HepG2 (cell line): Measurements from ENCODE around the gene MGAT5. TPM values are rescaled to one million over a fixed set of nuclear protein-coding genes. Genes with fewer than 3 reads are reported as not detected.

ENCODE experiments used
- CHD2 ChIP-seq: IDR thresholded peaks from 2 replicates; pipeline ENCODE4 v1.6.1; 2011; ENCODE audit warnings: low read depth, low read length, improper control_type of control experiment
- GABPA ChIP-seq, 2 experiments: IDR thresholded peaks; 2 replicates each; pipeline ENCODE4 v1.6.1; 2011 to 2016; ENCODE audit warnings: low read depth in 2 of 2, low read length in 1 of 2, missing biosample characterization in 1 of 2, missing genetic modification characterization in 1 of 2
- KAT7 ChIP-seq: IDR thresholded peaks from 2 replicates; pipeline ENCODE4 v1.6.1; 2018; ENCODE audit warnings: borderline replicate concordance, missing compliant biosample characterization
- KDM5A ChIP-seq: fragments of 200-600 bp; sonication (generic); IDR thresholded peaks from 2 replicates; pipeline ENCODE4 v1.7.0; 2018; ENCODE audit warnings: antibody characterized with exemption, mild to moderate bottlenecking, low read length, borderline replicate concordance
- KLF11 ChIP-seq: IDR thresholded peaks from 2 replicates; pipeline ENCODE4 v1.6.1; 2016; ENCODE audit warnings: missing compliant biosample characterization
- KLF6 ChIP-seq: IDR thresholded peaks from 2 replicates; pipeline ENCODE4 v1.8.0; 2016; ENCODE audit warnings: missing biosample characterization, missing genetic modification reagents
- NR2C2 ChIP-seq: sonication (generic); formaldehyde crosslinking; IDR thresholded peaks from 2 replicates; pipeline ENCODE4 v1.4.0; 2020; ENCODE audit warnings: missing genetic modification reagents, mild to moderate bottlenecking, moderate library complexity, borderline replicate concordance
- NR2F1 ChIP-seq, 2 experiments: fragments of 450-650 bp in 1 of 2; formaldehyde crosslinking in 1 of 2; IDR thresholded peaks; 2 replicates each; pipeline versions ENCODE4 v1.5.0 to v1.6.1; 2016 to 2020; ENCODE audit warnings: mild to moderate bottlenecking in 1 of 2, missing compliant biosample characterization in 1 of 2, missing genetic modification reagents in 1 of 2, moderate library complexity in 1 of 2
- PAF1 ChIP-seq: IDR thresholded peaks from 2 replicates; pipeline ENCODE4 v1.6.1; 2016; ENCODE audit warnings: missing genetic modification reagents, missing compliant biosample characterization
- PITX1 ChIP-seq: sonication (generic); formaldehyde crosslinking; IDR thresholded peaks from 2 replicates; pipeline ENCODE4 v1.5.1; 2020; ENCODE audit warnings: mild to moderate bottlenecking, missing genetic modification reagents
- POLR2AphosphoS2 ChIP-seq: IDR thresholded peaks from 2 replicates; pipeline ENCODE4 v1.6.1; 2011; ENCODE audit warnings: low read depth, low read length, improper control_type of control experiment
- RAD51 ChIP-seq: fragments of 450-650 bp; IDR thresholded peaks from 2 replicates; pipeline ENCODE4 v1.6.1; 2016; ENCODE audit warnings: borderline replicate concordance
- SKI ChIP-seq: fragments of 450-650 bp; IDR thresholded peaks from one replicate; pipeline ENCODE4 v1.6.1; 2018; ENCODE audit warnings: mild to moderate bottlenecking; ENCODE audit not compliant: partially characterized antibody
- STAT5B ChIP-seq: sonication (generic); formaldehyde crosslinking; IDR thresholded peaks from 2 replicates; pipeline ENCODE4 v1.4.0; 2020; ENCODE audit warnings: missing genetic modification reagents
- ZNF296 ChIP-seq: sonication (generic); formaldehyde crosslinking; conservative IDR thresholded peaks from 2 replicates; pipeline ENCODE4 v1.5.0; 2020; ENCODE audit warnings: mild to moderate bottlenecking, missing genetic modification reagents
- ZNF432 ChIP-seq: sonication (generic); formaldehyde crosslinking; IDR thresholded peaks from 2 replicates; pipeline ENCODE4 v1.5.0; 2020; ENCODE audit warnings: missing genetic modification reagents, mild to moderate bottlenecking, borderline replicate concordance
- ZNF780A ChIP-seq: sonication (generic); formaldehyde crosslinking; IDR thresholded peaks from 2 replicates; pipeline ENCODE4 v1.8.0; 2022; ENCODE audit warnings: mild to moderate bottlenecking, missing genetic modification reagents, moderate library complexity
- polyA plus RNA-seq, 8 experiments: library from polyadenylated mRNA; depleted of rRNA in 3 of 8; stranded (reverse) in 7 of 8; unstranded in 1 of 8; fragments of >200 nt; fragmentation: Illumina TruSeq in 4 of 8; extraction: Trizol in 4 of 8; gene quantifications; 2 replicates each; pipeline versions ENCODE4 v1.2.1 to v1.2.3, GENCODE V29; 2011 to 2016; ENCODE audit warnings: low read depth in 4 of 8, missing spikeins in 1 of 8, mixed read lengths in 1 of 8; ENCODE audit not compliant: insufficient read depth in 1 of 8
- total RNA-seq, 5 experiments: library from RNA; depleted of rRNA; stranded (reverse); fragments of >200 nt; fragmentation: Illumina TruSeq; extraction: Trizol; gene quantifications; 2 replicates each; pipeline ENCODE4 v1.2.3, GENCODE V29; 2016; ENCODE audit warnings: low read depth in 1 of 5
- TF ChIP-seq, protein P1 (sequence below): IDR thresholded peaks from 2 replicates; pipeline ENCODE4 v1.6.1; 2016; ENCODE audit warnings: mild to moderate bottlenecking, missing biosample characterization, missing genetic modification reagents
- TF ChIP-seq, protein P2 (sequence below): sonication (generic); formaldehyde crosslinking; IDR thresholded peaks from 2 replicates; pipeline ENCODE4 v1.5.0; 2020; ENCODE audit warnings: missing genetic modification reagents, mild to moderate bottlenecking, borderline replicate concordance
- TF ChIP-seq, protein P3 (sequence below): sonication (generic); formaldehyde crosslinking; IDR thresholded peaks from 2 replicates; pipeline ENCODE4 v1.4.0; 2020; ENCODE audit warnings: missing genetic modification reagents
- TF ChIP-seq, protein P4 (sequence below): sonication (generic); formaldehyde crosslinking; IDR thresholded peaks from 2 replicates; pipeline ENCODE4 v1.4.0; 2020; ENCODE audit warnings: mild to moderate bottlenecking, low read depth, missing genetic modification reagents
- TF ChIP-seq, protein P5 (sequence below): sonication (generic); formaldehyde crosslinking; IDR thresholded peaks from 2 replicates; pipeline ENCODE4 v1.8.0; 2022; ENCODE audit warnings: low read depth, missing genetic modification reagents
- TF ChIP-seq, protein P6 (sequence below): sonication (generic); formaldehyde crosslinking; IDR thresholded peaks from 2 replicates; pipeline ENCODE4 v1.8.0; 2022; ENCODE audit warnings: missing genetic modification reagents, low read depth, mild to moderate bottlenecking, borderline replicate concordance
- TF ChIP-seq, protein P7 (sequence below): sonication (generic); formaldehyde crosslinking; IDR thresholded peaks from 2 replicates; pipeline ENCODE4 v1.4.0; 2020; ENCODE audit warnings: missing genetic modification reagents

The MGAT5 gene
- total and polyA plus RNA-seq, 2 of the 13 experiments (the other 11 are each of a cell fraction or from before 2014, with no cell fraction given): 33.1 to 60.2 TPM

DNA sequence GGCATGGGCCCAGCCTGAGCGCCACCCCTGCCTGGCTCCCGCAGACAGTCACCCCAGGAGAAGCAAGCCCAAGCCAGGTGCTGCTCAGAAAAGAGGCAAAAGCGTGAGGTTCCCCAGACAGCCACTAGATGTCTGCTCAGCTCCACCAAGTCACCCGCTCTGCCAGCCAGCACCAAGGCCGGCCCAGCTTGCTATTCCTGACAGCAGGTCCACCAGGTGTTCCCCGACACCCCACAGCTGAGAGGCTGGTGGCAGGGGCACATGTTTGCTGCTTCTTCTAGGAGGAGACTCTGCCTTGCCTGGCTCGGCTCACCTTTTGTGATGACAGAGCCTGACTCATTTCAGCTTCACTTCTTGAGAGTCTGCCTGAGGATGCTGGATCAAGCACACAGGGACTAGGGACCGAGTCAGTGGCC, 206.7 kb downstream of the MGAT5 start (continued):
- TF ChIP-seq, protein P1, sequence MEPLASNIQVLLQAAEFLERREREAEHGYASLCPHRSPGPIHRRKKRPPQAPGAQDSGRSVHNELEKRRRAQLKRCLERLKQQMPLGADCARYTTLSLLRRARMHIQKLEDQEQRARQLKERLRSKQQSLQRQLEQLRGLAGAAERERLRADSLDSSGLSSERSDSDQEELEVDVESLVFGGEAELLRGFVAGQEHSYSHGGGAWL (CRISPR knock-in tag): no peak
- TF ChIP-seq, protein P2, sequence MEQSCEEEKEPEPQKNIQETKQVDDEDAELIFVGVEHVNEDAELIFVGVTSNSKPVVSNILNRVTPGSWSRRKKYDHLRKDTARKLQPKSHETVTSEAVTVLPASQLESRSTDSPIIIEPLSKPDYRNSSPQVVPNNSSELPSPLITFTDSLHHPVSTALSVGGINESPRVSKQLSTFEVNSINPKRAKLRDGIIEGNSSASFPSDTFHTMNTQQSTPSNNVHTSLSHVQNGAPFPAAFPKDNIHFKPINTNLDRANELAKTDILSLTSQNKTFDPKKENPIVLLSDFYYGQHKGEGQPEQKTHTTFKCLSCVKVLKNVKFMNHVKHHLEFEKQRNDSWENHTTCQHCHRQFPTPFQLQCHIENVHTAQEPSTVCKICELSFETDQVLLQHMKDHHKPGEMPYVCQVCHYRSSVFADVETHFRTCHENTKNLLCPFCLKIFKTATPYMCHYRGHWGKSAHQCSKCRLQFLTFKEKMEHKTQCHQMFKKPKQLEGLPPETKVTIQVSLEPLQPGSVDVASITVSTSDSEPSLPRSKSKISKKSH (CRISPR knock-in tag): no peak
- TF ChIP-seq PITX1 (CRISPR knock-in tag) (no peak), NR2C2 (no peak), KDM5A (no peak), KLF6 (CRISPR knock-in tag) (no peak), PAF1 (CRISPR knock-in tag) (no peak), SKI (peak; percentile 15), KAT7 (CRISPR knock-in tag) (no peak), STAT5B (CRISPR knock-in tag) (no peak), KLF11 (no peak), ZNF432 (CRISPR knock-in tag) (no peak), CHD2 (no peak), NR2F1 (CRISPR knock-in tag; IDR thresholded peaks at IDR 0.05) (no peak), RAD51 (no peak), POLR2AphosphoS2 (no peak), GABPA (IDR thresholded peaks at IDR 0.05; ENCODE audit: low read depth, low read length) (no peak), GABPA (CRISPR knock-in tag; IDR thresholded peaks at IDR 0.05; ENCODE audit: low read depth) (no peak), ZNF296 (no peak), ZNF780A (CRISPR knock-in tag) (no peak)
- TF ChIP-seq, protein P3, sequence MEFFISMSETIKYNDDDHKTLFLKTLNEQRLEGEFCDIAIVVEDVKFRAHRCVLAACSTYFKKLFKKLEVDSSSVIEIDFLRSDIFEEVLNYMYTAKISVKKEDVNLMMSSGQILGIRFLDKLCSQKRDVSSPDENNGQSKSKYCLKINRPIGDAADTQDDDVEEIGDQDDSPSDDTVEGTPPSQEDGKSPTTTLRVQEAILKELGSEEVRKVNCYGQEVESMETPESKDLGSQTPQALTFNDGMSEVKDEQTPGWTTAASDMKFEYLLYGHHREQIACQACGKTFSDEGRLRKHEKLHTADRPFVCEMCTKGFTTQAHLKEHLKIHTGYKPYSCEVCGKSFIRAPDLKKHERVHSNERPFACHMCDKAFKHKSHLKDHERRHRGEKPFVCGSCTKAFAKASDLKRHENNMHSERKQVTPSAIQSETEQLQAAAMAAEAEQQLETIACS: no peak
- TF ChIP-seq, protein P4, sequence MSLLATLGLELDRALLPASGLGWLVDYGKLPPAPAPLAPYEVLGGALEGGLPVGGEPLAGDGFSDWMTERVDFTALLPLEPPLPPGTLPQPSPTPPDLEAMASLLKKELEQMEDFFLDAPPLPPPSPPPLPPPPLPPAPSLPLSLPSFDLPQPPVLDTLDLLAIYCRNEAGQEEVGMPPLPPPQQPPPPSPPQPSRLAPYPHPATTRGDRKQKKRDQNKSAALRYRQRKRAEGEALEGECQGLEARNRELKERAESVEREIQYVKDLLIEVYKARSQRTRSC (CRISPR knock-in tag): no peak
- TF ChIP-seq, protein P5, sequence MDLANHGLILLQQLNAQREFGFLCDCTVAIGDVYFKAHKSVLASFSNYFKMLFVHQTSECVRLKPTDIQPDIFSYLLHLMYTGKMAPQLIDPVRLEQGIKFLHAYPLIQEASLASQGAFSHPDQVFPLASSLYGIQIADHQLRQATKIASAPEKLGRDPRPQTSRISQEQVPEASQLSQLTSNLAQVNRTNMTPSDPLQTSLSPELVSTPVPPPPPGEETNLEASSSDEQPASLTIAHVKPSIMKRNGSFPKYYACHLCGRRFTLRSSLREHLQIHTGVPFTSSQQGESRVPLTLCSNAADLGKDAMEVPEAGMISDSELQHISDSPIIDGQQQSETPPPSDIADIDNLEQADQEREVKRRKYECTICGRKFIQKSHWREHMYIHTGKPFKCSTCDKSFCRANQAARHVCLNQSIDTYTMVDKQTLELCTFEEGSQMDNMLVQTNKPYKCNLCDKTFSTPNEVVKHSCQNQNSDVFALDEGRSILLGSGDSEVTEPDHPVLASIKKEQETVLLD (CRISPR knock-in tag): no peak
- TF ChIP-seq, protein P6, sequence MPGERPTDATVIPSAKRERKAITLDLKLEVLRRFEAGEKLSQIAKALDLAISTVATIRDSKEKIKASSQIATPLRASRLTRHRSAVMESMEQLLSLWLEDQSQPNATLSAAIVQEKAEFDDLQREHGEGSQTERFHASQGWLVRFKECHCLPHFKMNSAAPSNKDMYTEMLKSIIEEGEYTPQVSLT (CRISPR knock-in tag): no peak
- TF ChIP-seq, protein P7, sequence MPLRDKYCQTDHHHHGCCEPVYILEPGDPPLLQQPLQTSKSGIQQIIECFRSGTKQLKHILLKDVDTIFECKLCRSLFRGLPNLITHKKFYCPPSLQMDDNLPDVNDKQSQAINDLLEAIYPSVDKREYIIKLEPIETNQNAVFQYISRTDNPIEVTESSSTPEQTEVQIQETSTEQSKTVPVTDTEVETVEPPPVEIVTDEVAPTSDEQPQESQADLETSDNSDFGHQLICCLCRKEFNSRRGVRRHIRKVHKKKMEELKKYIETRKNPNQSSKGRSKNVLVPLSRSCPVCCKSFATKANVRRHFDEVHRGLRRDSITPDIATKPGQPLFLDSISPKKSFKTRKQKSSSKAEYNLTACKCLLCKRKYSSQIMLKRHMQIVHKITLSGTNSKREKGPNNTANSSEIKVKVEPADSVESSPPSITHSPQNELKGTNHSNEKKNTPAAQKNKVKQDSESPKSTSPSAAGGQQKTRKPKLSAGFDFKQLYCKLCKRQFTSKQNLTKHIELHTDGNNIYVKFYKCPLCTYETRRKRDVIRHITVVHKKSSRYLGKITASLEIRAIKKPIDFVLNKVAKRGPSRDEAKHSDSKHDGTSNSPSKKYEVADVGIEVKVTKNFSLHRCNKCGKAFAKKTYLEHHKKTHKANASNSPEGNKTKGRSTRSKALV (CRISPR knock-in tag): no peak
